ENCODE measurements around the gene DPYD.

- no peak for TF ChIP-seq CTCF (IDR thresholded peaks at IDR 0.05; ENCODE audit: insufficient read depth, low read length, poor library complexity, severe bottlenecking)
- TF ChIP-seq EZH2phosphoT487 (conservative IDR thresholded peaks at IDR 0.05; ENCODE audit: low read length) = no peak
These were observed 246.3 kb downstream of the DPYD start for GRCh38 chr1:97674517-97674916.

Measured in SU-DHL-6 (cell line).